ENCODE measurements around the gene CALHM1. TPM values are rescaled to one million over a fixed set of nuclear protein-coding genes. Genes with fewer than 3 reads are reported as not detected.

Gene CALHM1
- total and polyA plus RNA-seq, 2 of the 13 experiments (the other 11 are each of a cell fraction or from before 2014, with no cell fraction given) = 0.04 TPM; not detected in 1

DNA sequence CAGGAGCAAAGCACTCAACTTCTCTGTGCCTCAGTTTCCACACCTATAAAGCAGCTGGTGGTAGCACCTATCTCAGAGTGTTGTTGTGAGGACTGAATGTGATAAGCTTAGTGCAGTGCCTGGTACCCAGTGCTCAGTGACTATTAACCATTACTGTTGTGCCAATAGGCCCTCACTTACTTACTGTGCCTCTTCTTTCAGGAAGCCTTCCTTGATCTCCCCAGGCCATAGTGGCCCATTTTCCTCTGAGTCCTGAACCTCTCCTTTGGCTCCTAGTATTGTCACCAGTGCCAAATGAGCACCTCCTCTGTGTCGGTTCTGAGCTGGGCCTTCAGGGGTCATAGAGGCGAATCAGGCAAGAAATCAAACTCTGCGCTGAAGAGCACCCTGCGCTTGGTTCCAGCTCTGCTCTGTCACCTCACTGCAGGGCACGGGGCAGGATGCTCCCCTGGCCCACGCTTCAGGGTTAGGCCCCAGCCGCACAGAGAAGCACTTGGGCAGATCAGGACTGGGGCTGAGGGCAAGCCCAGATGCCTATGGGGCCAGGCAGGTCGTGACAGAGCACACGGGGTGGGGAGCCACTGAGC lies 2.5 kb downstream of the CALHM1 start (continued):
- TF ChIP-seq NFAT5 (CRISPR knock-in tag; IDR thresholded peaks at IDR 0.05) = no peak
- TF ChIP-seq MIER2 (CRISPR knock-in tag; IDR thresholded peaks at IDR 0.05) = no peak
- no peak for TF ChIP-seq ZNF563 (CRISPR knock-in tag; IDR thresholded peaks at IDR 0.05)
- no peak for TF ChIP-seq ZSCAN21 (CRISPR knock-in tag; IDR thresholded peaks at IDR 0.05; ENCODE audit: borderline replicate concordance)
- no peak for TF ChIP-seq HNRNPH1 (optimal IDR thresholded peaks at IDR 0.05; ENCODE audit: low read depth, low read length)

- Histone ChIP-seq H3K27ac (ENCODE audit: extremely low read length, insufficient read depth, low read length) (no peak overlapping the region), H3K36me3 (replicated peaks in 1 of 2; ENCODE audit: control insufficient read depth in 1 of 2, insufficient read depth in 2 of 2, low read length in 2 of 2) (no peaks in the 10 kb centered on the region), H4K20me1 (ENCODE audit: insufficient read depth, low read length) (no peaks in the 10 kb centered on the region), H3K9ac (ENCODE audit: insufficient read depth, low read depth, low read length) (no peak overlapping the region), H3K9me3 (ENCODE audit: low read length) (no peaks in the 10 kb centered on the region), H2AFZ (ENCODE audit: low read length) (no peak overlapping the region), H3K4me3 (replicated peaks in 1 of 3; ENCODE audit: insufficient read depth in 1 of 3, low read depth in 2 of 3, low read length in 3 of 3) (no peak overlapping the region), H3K4me1 (ENCODE audit: insufficient read depth, low read length) (peaks cover 30% of the 10 kb centered on the region), H3K79me2 (ENCODE audit: insufficient read depth, low read length) (no peaks in the 10 kb centered on the region), H3K4me2 (ENCODE audit: low read depth, low read length) (no peak overlapping the region), H3K27me3 (ENCODE audit: control insufficient read depth in 1 of 2, insufficient read depth in 2 of 2, low read length in 2 of 2) (peaks cover 3 to 38% of the 10 kb centered on the region in 2 experiments)
- no TSS peak for BruUV-seq (replicated peaks)
- no peak for FAIRE-seq
- no peak for TF ChIP-seq MAFK (conservative IDR thresholded peaks at IDR 0.05 in 1 of 2, IDR thresholded peaks at IDR 0.05 in 1 of 2; ENCODE audit: low read length in 2 of 2)
- no peak for TF ChIP-seq BRCA1 (CRISPR knock-in tag; IDR thresholded peaks at IDR 0.05)
- TF ChIP-seq, protein P1, sequence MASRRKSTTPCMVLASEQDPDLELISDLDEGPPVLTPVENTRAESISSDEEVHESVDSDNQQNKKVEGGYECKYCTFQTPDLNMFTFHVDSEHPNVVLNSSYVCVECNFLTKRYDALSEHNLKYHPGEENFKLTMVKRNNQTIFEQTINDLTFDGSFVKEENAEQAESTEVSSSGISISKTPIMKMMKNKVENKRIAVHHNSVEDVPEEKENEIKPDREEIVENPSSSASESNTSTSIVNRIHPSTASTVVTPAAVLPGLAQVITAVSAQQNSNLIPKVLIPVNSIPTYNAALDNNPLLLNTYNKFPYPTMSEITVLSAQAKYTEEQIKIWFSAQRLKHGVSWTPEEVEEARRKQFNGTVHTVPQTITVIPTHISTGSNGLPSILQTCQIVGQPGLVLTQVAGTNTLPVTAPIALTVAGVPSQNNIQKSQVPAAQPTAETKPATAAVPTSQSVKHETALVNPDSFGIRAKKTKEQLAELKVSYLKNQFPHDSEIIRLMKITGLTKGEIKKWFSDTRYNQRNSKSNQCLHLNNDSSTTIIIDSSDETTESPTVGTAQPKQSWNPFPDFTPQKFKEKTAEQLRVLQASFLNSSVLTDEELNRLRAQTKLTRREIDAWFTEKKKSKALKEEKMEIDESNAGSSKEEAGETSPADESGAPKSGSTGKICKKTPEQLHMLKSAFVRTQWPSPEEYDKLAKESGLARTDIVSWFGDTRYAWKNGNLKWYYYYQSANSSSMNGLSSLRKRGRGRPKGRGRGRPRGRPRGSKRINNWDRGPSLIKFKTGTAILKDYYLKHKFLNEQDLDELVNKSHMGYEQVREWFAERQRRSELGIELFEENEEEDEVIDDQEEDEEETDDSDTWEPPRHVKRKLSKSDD (CRISPR knock-in tag; IDR thresholded peaks at IDR 0.05; ENCODE audit: low read depth) = no peak
- TF ChIP-seq ARNT2 (CRISPR knock-in tag; IDR thresholded peaks at IDR 0.05; ENCODE audit: low read depth) = no peak
- TF ChIP-seq, protein P2, sequence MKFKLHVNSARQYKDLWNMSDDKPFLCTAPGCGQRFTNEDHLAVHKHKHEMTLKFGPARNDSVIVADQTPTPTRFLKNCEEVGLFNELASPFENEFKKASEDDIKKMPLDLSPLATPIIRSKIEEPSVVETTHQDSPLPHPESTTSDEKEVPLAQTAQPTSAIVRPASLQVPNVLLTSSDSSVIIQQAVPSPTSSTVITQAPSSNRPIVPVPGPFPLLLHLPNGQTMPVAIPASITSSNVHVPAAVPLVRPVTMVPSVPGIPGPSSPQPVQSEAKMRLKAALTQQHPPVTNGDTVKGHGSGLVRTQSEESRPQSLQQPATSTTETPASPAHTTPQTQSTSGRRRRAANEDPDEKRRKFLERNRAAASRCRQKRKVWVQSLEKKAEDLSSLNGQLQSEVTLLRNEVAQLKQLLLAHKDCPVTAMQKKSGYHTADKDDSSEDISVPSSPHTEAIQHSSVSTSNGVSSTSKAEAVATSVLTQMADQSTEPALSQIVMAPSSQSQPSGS (CRISPR knock-in tag; IDR thresholded peaks at IDR 0.05) = no peak
- TF ChIP-seq FOXJ3 (CRISPR knock-in tag; IDR thresholded peaks at IDR 0.05; ENCODE audit: borderline replicate concordance) = no peak
- TF ChIP-seq SKI (IDR thresholded peaks at IDR 0.05; ENCODE audit: partially characterized antibody) = no peak
- CTCF ChIA-PET (ENCODE audit: low intra/inter-chr PET ratio, low total read pairs) = no interaction called here
- intact Hi-C loops (cut with micrococcal nuclease; ENCODE audit: unreplicated experiment) = no loop called here
- WGBS (ENCODE audit: low lambda C conversion rate) = 78% methylated on average over 17 of the region's 25 CpGs
- POLR2A ChIA-PET = no interaction called here
- ATAC-seq = no peak
- DNase-seq (ENCODE audit: low spot score) = no peak
- in situ Hi-C loops (cut with HindIII; ENCODE audit: extremely low pct_ligation_motif_present, low pct_unique_long_range_greater_than_20kb) = no loop called here
Measured at GRCh38 chr10:103455235-103455634, 3.5 kb downstream of the CALHM1 start.

All from HepG2 (cell line).